Measurements from ENCODE around the gene MYOCD. TPM values are rescaled to one million over a fixed set of nuclear protein-coding genes. Genes with fewer than 3 reads are reported as not detected.

Gene MYOCD
- total RNA-seq, 4 donors from 2014 or later = 96.2 to 211 (median 124) TPM

- H3K36me3 ChIP-seq = no peaks in the 10 kb centered on the region
- no peaks in the 10 kb centered on the region for H3K27me3 ChIP-seq
- no peak overlapping the region for H3K4me3 ChIP-seq
- no peak for DNase-seq (ENCODE audit: extremely low spot score)
- intact Hi-C loops (cut with DNase I) = no loop called here
- WGBS = 81% methylated on average over 2 of the region's 2 CpGs
- TF ChIP-seq POLR2A (IDR thresholded peaks at IDR 0.05; ENCODE audit: low read depth) = no peak
- TF ChIP-seq POLR2AphosphoS5 (IDR thresholded peaks at IDR 0.05) = no peak
- no peak for TF ChIP-seq CTCF (IDR thresholded peaks at IDR 0.05)
- TF ChIP-seq EP300 (IDR thresholded peaks at IDR 0.05) = no peak
- peaks cover 0 to 24% (median 9%) of the 10 kb centered on the region in 4 donors for H3K4me1 ChIP-seq
- no peak overlapping the region for H3K27ac ChIP-seq (replicated peaks in 1 of 4)
- no peaks in the 10 kb centered on the region for H3K9me3 ChIP-seq
Observed at GRCh38 chr17:12641084-12641483, 24.6 kb upstream of the MYOCD start.

- TF ChIP-seq POLR2A (IDR thresholded peaks at IDR 0.05; ENCODE audit: low read depth) (no peak), CTCF (IDR thresholded peaks at IDR 0.05) (no peak), POLR2AphosphoS5 (IDR thresholded peaks at IDR 0.05) (no peak)
- WGBS = 75% methylated on average over 4 of the region's 4 CpGs
Observed at GRCh38 chr17:12642034-12642433, 23.7 kb upstream of the MYOCD start.

GRCh38 chr17:12643822-12644221 is 21.9 kb upstream of the MYOCD start:
- DNase-seq (ENCODE audit: extremely low spot score) = no peak
- intact Hi-C loops (cut with DNase I) = no loop called here
- TF ChIP-seq EP300 (IDR thresholded peaks at IDR 0.05) = no peak
- TF ChIP-seq POLR2AphosphoS5 (IDR thresholded peaks at IDR 0.05) = no peak
- TF ChIP-seq POLR2A (IDR thresholded peaks at IDR 0.05; ENCODE audit: low read depth) = no peak
- TF ChIP-seq CTCF (IDR thresholded peaks at IDR 0.05) = no peak
- Histone ChIP-seq H3K27ac (replicated peaks in 1 of 4) (no peak overlapping the region), H3K27me3 (no peaks in the 10 kb centered on the region), H3K9me3 (no peaks in the 10 kb centered on the region), H3K36me3 (no peaks in the 10 kb centered on the region), H3K4me3 (no peak overlapping the region), H3K4me1 (peaks cover 0 to 9% (median 2%) of the 10 kb centered on the region in 4 donors)
- 85% methylated on average over 1 of the region's 1 CpG for WGBS

More at GRCh38 chr17:12642034-12642433, 23.7 kb upstream of the MYOCD start:
- intact Hi-C loops (cut with DNase I) = no loop called here
- no peak overlapping the region for H3K4me3 ChIP-seq
- DNase-seq (ENCODE audit: extremely low spot score) = no peak
- no peaks in the 10 kb centered on the region for H3K36me3 ChIP-seq
- no peak overlapping the region for H3K27ac ChIP-seq (replicated peaks in 1 of 4)
- H3K27me3 ChIP-seq = no peaks in the 10 kb centered on the region
- H3K9me3 ChIP-seq = no peaks in the 10 kb centered on the region
- H3K4me1 ChIP-seq = peaks cover 0 to 20% (median 9%) of the 10 kb centered on the region in 4 donors

DNA sequence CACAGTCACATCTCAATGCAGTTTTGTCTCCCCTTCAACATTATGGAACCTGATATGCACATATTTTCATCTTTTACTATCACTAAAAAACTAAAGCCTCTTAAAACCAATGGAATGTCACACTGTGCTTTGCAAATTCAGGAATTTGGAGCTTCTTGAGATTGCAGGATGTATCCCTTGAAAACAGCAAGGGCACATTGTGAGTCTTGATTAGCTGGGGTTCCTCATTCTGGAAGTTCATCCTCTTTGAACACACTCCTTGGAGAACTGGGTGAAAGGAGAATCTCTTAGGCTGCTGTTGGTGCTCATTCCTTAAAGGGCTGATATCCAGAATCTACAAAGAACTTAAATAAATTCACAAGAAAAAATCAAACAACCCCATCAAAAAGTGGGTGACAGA is 21.1 kb upstream of the MYOCD start:
- no peak for TF ChIP-seq POLR2A (IDR thresholded peaks at IDR 0.05; ENCODE audit: low read depth)
- no peak for TF ChIP-seq CTCF (IDR thresholded peaks at IDR 0.05)
- TF ChIP-seq EP300 (IDR thresholded peaks at IDR 0.05) = no peak
- no peak for TF ChIP-seq POLR2AphosphoS5 (IDR thresholded peaks at IDR 0.05)
- H3K4me3 ChIP-seq = no peak overlapping the region
- H3K27me3 ChIP-seq = no peaks in the 10 kb centered on the region
- peaks cover 0 to 9% (median 2%) of the 10 kb centered on the region in 4 donors for H3K4me1 ChIP-seq
- no peaks in the 10 kb centered on the region for H3K36me3 ChIP-seq
- H3K27ac ChIP-seq (replicated peaks in 1 of 4) = no peak overlapping the region
- intact Hi-C loops (cut with DNase I) = no loop called here
- no peaks in the 10 kb centered on the region for H3K9me3 ChIP-seq
- no peak for DNase-seq (ENCODE audit: extremely low spot score)

- Histone ChIP-seq H3K4me3 (no peak overlapping the region), H3K9me3 (no peaks in the 10 kb centered on the region), H3K27me3 (no peaks in the 10 kb centered on the region), H3K36me3 (no peaks in the 10 kb centered on the region), H3K27ac (replicated peaks in 1 of 4) (no peak overlapping the region), H3K4me1 (peaks cover 0 to 9% (median 2%) of the 10 kb centered on the region in 4 donors)
- WGBS = 71% methylated on average over 6 of the region's 6 CpGs
- DNase-seq (ENCODE audit: extremely low spot score) = no peak
- TF ChIP-seq EP300 (IDR thresholded peaks at IDR 0.05) = no peak
- TF ChIP-seq POLR2A (IDR thresholded peaks at IDR 0.05; ENCODE audit: low read depth) = no peak
- no peak for TF ChIP-seq CTCF (IDR thresholded peaks at IDR 0.05)
- no peak for TF ChIP-seq POLR2AphosphoS5 (IDR thresholded peaks at IDR 0.05)
- intact Hi-C loops (cut with DNase I) = no loop called here
Observed at GRCh38 chr17:12646761-12647422, 18.8 kb upstream of the MYOCD start.

Measured in esophagus muscularis mucosa (tissue), 4 donors.